ENCODE measurements around the gene ELMO1. TPM values are rescaled to one million over a fixed set of nuclear protein-coding genes. Genes with fewer than 3 reads are reported as not detected.

Gene ELMO1
- total and polyA plus RNA-seq, 10 of the 15 experiments (the other 5 are each of a cell fraction or from before 2014, with no cell fraction given) = 22.6 to 85.9 (median 56.6) TPM

DNA sequence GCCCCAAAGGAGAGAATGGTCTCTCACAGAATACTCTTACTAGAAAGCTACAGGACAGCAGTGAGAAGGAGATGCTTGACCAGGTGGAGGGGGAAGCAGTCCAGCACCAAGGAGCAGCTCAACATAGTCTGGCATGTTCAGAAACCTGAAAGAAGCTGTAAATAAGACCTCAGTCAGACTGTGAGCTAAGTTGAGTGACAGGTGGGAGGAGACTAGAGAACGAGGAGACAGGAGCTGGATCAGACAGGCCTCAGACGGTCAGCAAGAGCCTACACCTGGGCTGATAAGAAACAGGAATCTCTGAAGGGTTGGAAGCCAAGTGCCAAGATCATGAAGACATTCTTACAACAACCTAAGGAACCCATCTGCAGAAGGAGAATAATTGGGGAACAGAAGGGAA is 54.5 kb downstream of the ELMO1 start:
- DNase-seq (ENCODE audit: low read depth, low spot score) = no peak
- no peak overlapping the region for H3K27ac ChIP-seq (ENCODE audit: control insufficient read depth, insufficient read depth)
- no peaks in the 10 kb centered on the region for H3K27me3 ChIP-seq (replicated peaks in 1 of 2; ENCODE audit: control insufficient read depth in 2 of 2, insufficient read depth in 2 of 2, low read length in 1 of 2)
- ATAC-seq = no peak
- POLR2A ChIA-PET = interaction anchor here (0.6 to 1.4 kb wide), 2 partner anchors 15 to 193 kb away, joined by 3 to 4 read pairs; no protein-coding TSS in a partner anchor
- 21% methylated on average over 2 of the region's 2 CpGs for WGBS (ENCODE audit: insufficient coverage, insufficient replicate concordance, low lambda C conversion rate, missing lambda C conversion rate)
- no peaks in the 10 kb centered on the region for H3K36me3 ChIP-seq (ENCODE audit: control insufficient read depth in 2 of 2, insufficient read depth in 2 of 2, low read length in 1 of 2)
- H3K4me1 ChIP-seq (ENCODE audit: control insufficient read depth, insufficient read depth, low read length) = no peaks in the 10 kb centered on the region
- H3K4me2 ChIP-seq (ENCODE audit: control insufficient read depth, insufficient read depth) = no peak overlapping the region
- in situ Hi-C loops (cut with MboI) = no loop called here
- no peak overlapping the region; the same call in 1 of the 2 replicates for H2AFZ ChIP-seq (ENCODE audit: control insufficient read depth, low read depth, low read length)
- intact Hi-C loops (cut with micrococcal nuclease; ENCODE audit: unreplicated experiment) = no loop called here
- H4K20me1 ChIP-seq (ENCODE audit: control insufficient read depth, insufficient read depth) = no peaks in the 10 kb centered on the region
- no peaks in the 10 kb centered on the region for H3K9me3 ChIP-seq (replicated peaks; ENCODE audit: control insufficient read depth, insufficient read depth, low read length)
- H3K79me2 ChIP-seq (ENCODE audit: control insufficient read depth, insufficient read depth, low read length) = no peaks in the 10 kb centered on the region
- TF ChIP-seq CREM (IDR thresholded peaks at IDR 0.05; ENCODE audit: low read depth) (no peak), PRDM15 (CRISPR knock-in tag; IDR thresholded peaks at IDR 0.05) (no peak), PKNOX1 (IDR thresholded peaks at IDR 0.05) (peak; percentile 83)
- TF ChIP-seq, protein P1, sequence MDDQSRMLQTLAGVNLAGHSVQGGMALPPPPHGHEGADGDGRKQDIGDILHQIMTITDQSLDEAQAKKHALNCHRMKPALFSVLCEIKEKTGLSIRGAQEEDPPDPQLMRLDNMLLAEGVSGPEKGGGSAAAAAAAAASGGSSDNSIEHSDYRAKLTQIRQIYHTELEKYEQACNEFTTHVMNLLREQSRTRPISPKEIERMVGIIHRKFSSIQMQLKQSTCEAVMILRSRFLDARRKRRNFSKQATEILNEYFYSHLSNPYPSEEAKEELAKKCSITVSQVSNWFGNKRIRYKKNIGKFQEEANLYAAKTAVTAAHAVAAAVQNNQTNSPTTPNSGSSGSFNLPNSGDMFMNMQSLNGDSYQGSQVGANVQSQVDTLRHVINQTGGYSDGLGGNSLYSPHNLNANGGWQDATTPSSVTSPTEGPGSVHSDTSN (IDR thresholded peaks at IDR 0.05; ENCODE audit: insufficient replicate concordance, low read depth, low read length) = peak; percentile 87
- SMC1A ChIA-PET (ENCODE audit: uncharacterized antibody, unreplicated experiment) = interaction anchor here (1.1 kb wide), 1 partner anchor 15 kb away, joined by 4 read pairs; no protein-coding TSS in a partner anchor
- no peak overlapping the region for H3K9ac ChIP-seq (ENCODE audit: control insufficient read depth, insufficient read depth, low read length)
- no peak overlapping the region for H3K4me3 ChIP-seq
- CTCF ChIA-PET = interaction anchor here (0.8 to 1.3 kb wide), 3 partner anchors 54 to 172 kb away, joined by 3 to 4 read pairs (median 3); partner anchors contain the start of gene ELMO1
- no TSS peak for BruUV-seq (replicated peaks)
- RAD21 ChIA-PET (ENCODE audit: unreplicated experiment) = interaction anchor here (1.5 kb wide), 1 partner anchor 41 kb away, joined by 3 read pairs; no protein-coding TSS in a partner anchor
- no peak for FAIRE-seq

All from GM12878 (cell line).